ENCODE data around the gene NAA50. TPM values are rescaled to one million over a fixed set of nuclear protein-coding genes. Genes with fewer than 3 reads are reported as not detected.

NAA50 gene
- total RNA-seq, 1 experiment from 2014 or later: 247 TPM

DNA sequence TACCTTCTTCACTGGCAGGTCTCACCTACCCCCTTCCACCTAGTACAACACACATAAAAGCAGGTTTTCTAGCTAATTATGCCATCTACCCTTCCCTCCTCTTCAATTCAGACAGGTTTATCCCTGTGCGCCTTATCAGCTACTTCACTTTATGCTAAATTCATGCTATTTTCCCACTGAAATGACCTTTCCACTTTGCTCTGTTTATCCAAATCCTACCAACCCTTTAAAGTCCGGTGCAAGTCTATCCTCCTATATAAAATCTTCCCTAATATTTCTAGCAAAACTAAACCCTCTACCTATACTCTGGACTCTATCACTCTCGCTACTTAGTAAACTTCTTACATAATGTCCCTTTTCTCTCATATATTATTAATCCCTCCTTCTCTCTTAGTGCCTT lies 55.6 kb downstream of the NAA50 start:
- DNase-seq (ENCODE audit: low read depth): no peak

DNA sequence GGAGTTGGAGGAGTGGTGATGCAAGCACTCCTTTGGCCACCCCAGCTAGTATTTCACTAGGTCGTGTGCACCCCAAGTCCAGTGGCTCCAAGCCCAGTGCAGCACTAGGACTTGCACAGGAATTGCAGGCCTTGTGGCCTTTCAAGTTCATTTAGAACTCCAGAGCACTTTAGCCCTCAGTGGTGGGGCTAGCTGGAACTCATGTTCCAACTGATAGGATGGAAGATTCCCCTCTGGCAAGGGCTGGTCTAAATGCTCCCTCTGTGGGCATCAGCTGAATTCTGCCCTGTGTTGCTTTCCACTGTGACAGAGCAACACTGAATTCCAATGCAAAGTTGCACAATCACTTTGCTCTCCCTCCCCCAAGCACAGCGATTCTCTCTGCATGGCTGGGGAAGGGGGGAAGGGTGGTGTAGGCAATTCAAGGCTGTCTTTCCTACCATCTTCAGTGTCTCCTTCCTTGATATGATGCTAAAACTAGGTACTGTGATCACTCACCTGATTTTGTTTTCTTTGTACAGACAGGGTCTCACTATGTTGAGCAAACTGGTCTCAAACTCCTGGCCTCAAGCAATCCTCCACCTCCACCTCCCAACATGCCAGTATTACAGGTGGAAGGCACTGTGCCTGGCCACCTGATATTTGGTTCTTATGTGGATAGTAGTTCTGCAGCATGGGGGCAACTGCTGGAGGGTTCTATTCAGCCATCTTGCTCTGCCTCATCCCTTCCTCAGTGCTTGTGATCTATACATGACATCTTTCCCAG lies 59.9 kb downstream of the NAA50 start:
- DNase-seq (ENCODE audit: low read depth): no peak

DNA sequence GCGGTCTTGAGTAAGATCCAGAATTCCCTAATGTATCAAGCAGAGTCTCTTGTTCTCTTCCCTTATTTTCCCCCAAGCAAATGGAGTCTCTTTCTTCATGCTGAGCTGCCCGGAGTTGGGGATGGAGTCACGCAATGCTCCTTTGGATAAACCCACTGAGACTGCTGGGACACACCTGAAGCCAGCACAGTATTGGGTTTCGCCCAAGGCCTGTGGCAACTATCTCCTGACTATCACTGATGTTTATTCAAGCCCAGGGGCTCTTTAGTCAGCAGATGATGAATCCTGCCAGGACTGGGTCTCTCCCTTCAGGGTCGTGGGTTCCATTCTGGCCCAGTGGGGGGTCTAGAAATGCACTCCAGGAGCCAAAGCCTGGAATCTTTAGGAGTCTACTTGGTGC lies 60.9 kb downstream of the NAA50 start:
- no peak for DNase-seq (ENCODE audit: low read depth)

DNA sequence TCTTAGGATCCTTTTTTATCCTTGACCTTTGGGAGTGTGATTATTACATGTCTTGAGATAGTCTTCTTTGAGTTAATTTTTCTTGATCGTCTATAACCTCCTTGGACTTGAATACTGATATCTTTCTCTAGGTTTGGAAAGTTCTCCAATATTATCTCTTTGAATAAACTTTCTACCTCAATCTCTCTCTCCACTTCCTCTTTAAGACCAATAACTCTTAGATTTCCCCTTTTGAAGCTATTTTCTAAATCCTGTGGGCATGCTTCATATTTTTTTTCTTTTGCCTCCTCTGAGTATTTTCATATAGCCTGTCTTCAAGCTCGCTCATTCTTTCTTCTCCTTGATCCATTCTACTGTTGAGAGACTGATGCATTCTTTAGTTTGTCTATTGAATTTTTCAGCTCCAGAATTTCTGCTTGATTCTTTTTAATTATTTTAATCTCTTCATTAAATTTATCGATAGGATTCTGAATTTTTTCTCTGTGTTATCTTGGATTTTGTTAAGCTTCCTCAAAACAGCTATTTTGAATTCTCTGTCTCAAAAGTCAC lies 61.7 kb downstream of the NAA50 start:
- DNase-seq (ENCODE audit: low read depth): no peak

DNA sequence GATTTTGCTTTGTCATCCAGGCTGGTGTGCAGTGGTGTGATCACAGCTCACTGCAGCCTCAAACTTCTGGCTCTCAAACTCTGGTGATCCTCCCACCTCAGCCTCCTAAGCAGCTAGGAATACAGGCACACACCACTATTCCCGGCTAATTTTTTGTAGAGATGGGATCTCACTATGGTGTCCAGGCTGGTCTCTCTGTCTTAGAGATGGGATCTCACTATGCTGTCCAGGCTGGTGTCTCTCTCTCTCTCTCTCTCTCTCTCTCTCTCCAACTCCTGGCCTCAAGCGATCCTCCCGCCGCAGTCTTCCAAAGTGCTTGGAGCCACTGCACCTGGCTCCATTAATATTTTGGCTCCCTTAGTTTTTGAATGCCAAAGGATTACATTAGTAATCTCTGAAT lies 67.3 kb downstream of the NAA50 start:
- DNase-seq (ENCODE audit: low read depth): no peak

DNA sequence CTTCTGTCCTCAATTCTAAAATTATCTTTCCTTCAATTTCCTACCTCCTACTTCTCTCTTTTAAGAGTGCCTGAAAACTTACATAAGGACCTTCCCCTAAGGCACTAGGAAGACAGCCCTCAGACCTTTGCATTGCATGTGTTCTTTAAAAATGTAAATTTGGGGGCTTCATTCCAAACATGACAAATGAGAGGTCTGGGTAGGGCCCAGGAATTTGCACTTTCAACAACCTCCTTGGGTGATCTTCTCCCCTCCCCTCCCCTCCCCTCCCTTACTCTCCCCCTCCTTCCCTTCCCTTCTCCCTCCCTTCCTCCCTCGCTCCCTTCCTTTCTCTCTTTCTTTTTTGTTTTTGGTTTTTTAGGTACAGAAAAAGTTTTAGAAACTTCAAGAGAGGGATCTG lies 68.3 kb downstream of the NAA50 start:
- no peak for DNase-seq (ENCODE audit: low read depth)

DNA sequence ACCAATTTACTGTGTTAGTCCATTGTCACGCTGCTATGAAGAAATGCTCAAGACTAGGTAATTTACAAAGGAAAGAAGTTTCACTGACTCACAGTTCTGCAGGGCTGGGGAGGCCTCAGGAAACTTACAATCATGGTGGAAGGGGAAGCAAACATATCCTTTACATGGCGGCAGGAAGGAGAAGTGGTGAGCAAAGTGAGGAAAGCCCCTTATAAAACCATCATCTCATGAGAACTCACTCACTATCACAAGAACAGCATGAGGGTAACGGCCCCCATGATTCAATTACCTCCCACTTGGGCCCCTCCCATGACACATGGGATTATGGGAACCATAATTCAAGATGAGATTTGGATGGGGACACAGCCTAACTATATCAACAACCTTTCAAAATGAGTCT lies 69.8 kb downstream of the NAA50 start:
- no peak for DNase-seq (ENCODE audit: low read depth)

DNA sequence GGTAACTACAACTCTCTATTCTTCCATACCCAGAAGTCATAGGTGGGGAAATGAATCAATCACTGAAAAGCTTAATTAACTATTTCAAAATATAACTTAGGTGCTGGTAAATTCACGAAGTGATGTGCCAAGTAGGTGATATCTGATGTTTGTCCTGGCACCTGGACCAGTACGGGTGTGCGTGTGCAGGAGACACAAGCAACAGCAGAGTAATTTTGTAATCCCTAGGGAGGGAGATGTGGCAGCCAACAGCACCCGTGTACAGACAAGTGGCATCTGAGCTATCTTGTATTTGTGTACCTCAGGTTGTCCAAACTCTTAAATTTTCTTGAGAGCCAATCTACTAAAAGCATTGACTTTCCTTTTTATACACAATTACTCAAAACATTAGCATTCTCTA lies 72.5 kb downstream of the NAA50 start:
- DNase-seq (ENCODE audit: low read depth): no peak

DNA sequence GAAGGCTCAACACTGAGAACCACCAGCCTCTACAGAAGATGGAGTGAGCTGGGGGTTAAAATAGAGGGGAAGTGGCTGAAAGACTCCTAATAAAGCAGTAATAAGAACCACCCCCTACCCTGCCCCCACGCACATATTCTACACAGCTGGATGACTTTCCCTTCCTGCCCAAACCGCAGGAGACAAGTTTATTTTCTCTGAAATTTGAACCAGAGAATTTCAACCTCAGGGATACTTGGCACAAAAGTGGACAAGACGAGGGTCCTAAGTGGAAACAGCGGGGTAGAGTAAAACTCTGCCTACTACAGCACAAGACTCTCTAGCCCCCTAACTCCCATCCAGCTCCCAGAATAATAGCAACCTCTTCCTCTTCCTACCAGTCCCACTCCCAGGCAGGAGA lies 78.0 kb downstream of the NAA50 start:
- DNase-seq (ENCODE audit: low read depth): peak; percentile 64

Other genes with a start within 250 kb of the NAA50 start
- gene SPICE1, start 231.1 kb downstream of the NAA50 start, total RNA-seq (2014; rRNA removed): 11.9 and 14.4 TPM in 2 replicates
- gene SIDT1, start 213.7 kb downstream of the NAA50 start, total RNA-seq (2014; rRNA removed): not detected in 2 replicates
- gene USF3, start 49.6 kb downstream of the NAA50 start, total RNA-seq (2014; rRNA removed): 8.3 and 11.9 TPM in 2 replicates
- gene ATP6V1A, start 786 bp upstream of the NAA50 start, total RNA-seq (2014; rRNA removed): 54.8 and 59.2 TPM in 2 replicates
- gene GRAMD1C, start 92.5 kb upstream of the NAA50 start, total RNA-seq (2014; rRNA removed): 2.2 TPM in 2 replicates
- 0.06 and 0.11 TPM in 2 replicates for gene ZDHHC23, start 201.8 kb upstream of the NAA50 start, total RNA-seq (2014; rRNA removed)

Data from LHCN-M2 (cell line).